SIG-M5 treated with dmso at 0.1 percent for 504 hours (cell line): Measurements from ENCODE around the gene ELOVL1.

Experiments used
- DNase-seq: peaks from one replicate; lab custom pipeline; 2025; ENCODE audit not compliant: unreplicated experiment; lab: John Stamatoyannopoulos, UW

Gene ELOVL1

DNA sequence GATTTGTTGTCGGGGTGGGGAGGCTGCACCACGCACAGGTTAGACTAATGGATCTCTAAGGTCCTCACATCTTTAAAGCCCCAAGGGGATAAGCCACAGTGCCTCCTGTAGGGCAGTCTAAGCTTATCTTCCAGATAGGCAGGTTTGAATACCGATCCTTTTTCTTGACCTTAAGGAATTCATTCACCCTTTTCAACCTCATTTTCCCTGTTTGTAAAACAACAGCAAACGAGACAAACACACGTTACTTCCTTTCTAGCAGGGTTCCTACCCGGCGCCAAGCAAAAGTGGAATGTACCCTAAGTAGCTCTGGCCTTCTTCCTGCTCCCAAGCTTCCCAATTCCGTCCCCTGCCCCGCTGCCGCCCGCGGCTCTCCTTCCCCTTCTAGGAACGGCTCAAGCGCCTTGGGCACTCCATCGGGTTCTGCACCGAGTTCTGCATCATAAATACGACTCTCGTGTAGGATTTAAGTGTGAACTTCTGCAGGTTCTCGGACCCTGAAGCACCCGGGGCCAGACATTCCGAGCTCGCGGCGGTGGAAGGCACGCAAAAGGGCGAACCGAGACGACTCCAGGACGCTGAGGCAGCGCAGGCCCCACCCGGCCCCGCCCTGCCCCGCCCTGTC lies 9.6 kb downstream of the ELOVL1 start:
- DNase-seq, result peak; percentile 60

DNA sequence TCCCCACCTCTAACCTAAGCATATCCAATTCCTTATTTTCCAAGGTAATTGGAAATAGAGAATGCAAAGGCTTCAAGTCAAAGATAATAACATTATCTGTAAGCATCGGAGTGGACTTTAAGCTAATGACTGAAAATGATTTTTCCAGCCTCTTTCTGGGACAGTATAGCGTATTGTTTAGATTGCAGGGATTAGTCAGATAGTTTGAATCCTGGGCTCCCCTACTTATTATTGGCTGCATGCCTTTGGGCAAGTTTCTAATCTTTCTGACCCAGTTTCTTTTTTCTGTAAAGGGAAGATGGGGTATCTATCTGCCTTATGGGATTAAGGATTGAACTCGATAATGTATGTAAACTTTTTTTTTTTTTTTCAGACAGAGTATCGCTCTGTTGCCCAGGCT lies 10.6 kb downstream of the ELOVL1 start:
- DNase-seq, result no peak

DNA sequence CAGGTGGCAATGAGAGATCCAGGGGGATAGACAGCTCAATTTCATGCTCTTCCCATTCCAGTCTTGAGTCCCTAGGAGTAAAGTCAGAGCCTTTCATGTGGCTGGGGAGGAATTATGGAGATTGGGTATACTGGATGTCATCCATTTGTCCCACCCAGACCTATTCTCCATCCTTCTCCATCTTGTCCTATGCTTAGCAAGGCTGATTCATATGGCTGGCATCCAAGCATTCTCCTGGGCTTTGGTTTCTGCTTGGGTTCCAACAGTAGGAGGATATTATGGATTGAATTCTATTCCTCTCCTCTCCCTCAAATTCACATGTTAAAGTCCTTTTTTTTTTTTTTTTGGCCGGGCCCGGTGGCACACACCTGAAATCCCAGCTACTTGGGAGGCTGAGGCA lies 12.9 kb downstream of the ELOVL1 start:
- no peak for DNase-seq

DNA sequence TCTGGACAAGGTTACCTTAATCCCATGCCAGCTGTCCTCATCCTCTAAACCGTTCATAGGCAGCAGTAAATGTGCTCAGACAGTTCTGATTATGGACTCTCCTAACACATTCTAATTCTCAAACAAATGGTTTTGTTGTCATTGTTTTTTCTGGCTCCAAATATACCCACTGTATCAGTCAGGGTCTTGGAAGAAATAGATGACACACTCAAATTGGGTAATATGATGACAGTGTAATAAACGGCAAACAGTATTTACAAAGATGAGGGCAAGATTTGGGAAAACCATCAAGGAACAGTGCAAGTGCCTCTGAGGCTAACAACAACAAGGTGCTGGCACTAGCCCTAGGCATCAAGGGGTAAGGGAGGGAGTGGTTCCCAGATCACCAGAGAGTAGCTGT lies 13.3 kb downstream of the ELOVL1 start:
- DNase-seq, result no peak

- DNase-seq, result no peak
Measured at GRCh38 chr1:43352881-43353280, 14.9 kb downstream of the ELOVL1 start.

- no peak for DNase-seq
Measured at GRCh38 chr1:43352351-43352705, 15.5 kb downstream of the ELOVL1 start.

- DNase-seq, result no peak
Measured at GRCh38 chr1:43351421-43352350, 16.1 kb downstream of the ELOVL1 start.

- no peak for DNase-seq
Measured at GRCh38 chr1:43350976-43351375, 16.8 kb downstream of the ELOVL1 start.

GRCh38 chr1:43349594-43350306 lies 18.1 kb downstream of the ELOVL1 start:
- DNase-seq, result no peak

DNA sequence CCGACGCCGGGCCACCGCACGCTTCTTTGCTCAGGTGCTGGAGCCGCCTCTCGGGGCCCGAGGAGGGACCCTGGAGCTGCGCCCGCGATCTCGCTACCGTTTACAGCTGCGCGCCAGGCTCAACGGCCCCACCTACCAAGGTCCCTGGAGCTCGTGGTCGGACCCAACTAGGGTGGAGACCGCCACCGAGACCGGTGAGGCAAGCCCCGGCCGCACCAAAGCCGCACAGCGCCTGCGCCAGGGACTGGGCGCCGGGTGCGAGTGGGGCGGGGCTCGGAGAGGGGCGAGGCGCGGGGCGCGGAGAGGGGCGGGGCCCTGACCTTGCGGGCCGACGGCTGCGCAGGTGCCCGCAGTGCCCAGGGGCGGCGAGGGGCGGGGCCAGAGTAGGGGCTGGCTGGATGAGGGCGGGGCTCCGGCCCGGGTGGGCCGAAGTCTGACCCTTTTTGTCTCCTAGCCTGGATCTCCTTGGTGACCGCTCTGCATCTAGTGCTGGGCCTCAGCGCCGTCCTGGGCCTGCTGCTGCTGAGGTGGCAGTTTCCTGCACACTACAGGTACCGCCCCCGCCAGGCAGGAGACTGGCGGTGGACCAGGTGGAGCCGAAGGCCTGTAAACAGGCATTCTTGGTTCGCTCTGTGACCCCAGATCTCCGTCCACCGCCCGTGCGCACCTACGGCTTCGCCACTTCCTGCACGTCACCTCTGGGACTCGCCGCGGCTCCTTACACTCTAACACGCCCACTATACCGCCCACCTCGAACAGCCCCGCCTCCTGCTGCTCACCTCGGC lies 18.8 kb downstream of the ELOVL1 start:
- DNase-seq, result no peak

GRCh38 chr1:43348343-43348808 lies 19.4 kb downstream of the ELOVL1 start:
- no peak for DNase-seq

DNA sequence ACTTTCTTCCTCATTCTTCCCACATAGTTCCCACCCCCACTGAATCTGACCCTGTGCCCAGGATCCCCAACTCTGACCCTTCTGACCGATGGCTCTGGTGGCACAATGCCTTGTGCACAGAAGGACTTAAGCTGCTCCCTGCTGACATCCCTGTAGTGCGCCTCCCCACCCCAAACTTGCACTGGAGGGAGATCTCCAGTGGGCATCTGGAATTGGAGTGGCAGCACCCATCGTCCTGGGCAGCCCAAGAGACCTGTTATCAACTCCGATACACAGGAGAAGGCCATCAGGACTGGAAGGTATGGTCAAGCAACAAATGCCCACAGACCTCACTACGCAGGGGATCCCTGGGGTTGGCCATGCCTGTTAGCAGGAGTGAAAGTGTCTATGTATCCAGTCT lies 21.2 kb downstream of the ELOVL1 start:
- no peak for DNase-seq

- DNase-seq, result no peak
Measured at GRCh38 chr1:43345120-43345519, 22.7 kb downstream of the ELOVL1 start.

GRCh38 chr1:43344267-43344850 lies 23.5 kb downstream of the ELOVL1 start:
- no peak for DNase-seq

DNA sequence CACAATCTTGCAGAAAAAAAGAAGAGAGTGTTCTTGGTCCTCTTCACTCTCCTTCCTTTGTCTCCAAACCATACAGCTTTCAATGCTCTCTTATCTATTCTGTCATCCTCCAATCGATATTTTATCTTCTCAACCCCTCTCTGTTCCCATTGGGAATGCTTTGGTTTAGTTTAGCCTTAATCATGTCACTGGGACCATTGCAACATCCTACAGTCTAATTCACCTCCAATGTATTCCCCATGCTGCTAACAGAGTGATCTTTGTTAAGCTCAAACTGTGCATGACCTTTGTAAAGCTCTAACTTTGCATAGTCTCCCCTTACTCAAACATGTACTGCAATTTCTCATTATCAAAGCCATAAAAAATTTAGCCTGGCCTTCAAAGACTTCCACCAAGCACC lies 27.3 kb downstream of the ELOVL1 start:
- no peak for DNase-seq

GRCh38 chr1:43339584-43340232 lies 28.1 kb downstream of the ELOVL1 start:
- DNase-seq, result no peak

GRCh38 chr1:43338001-43338400 lies 29.8 kb downstream of the ELOVL1 start:
- no peak for DNase-seq

DNA sequence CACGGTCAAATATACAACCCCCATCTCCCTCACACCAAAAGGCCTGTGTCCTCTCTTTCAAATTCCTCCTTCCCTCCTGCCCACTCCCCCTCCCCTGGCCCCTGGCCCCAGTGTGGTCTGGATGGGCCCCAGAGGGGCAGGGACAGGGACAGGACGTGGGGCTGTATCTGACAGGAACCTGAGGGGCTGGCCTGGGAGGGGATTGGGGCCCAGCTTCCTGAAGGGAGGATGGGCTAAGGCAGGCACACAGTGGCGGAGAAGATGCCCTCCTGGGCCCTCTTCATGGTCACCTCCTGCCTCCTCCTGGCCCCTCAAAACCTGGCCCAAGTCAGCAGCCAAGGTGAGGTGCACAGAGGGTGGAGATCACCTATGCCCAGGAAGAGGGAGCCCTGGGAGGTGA lies 30.2 kb downstream of the ELOVL1 start, which contains the start of gene MPL:
Gene MPL, plus strand, starts transcription at position 231 of the 400 bp plus-strand sequence. Its CDS starts 31 bp downstream, at position 262.
- no peak for DNase-seq

- DNase-seq, result no peak
Measured at GRCh38 chr1:43334453-43335205, 33.2 kb downstream of the ELOVL1 start.
